Middle frontal gyrus (tissue), 1 donor: ENCODE measurements around the gene CTRB2.
"Not testable (repeated sequence)": the region's sequence is repeated elsewhere in the genome, so short reads cannot be mapped to it uniquely, and the experiment has no call there.

ENCODE experiments used
- DNase-seq: peaks from one replicate; pipeline ENCODE4 v3.0.0-alpha.2; 2015; ENCODE audit warnings: low spot score; ENCODE audit errors: extremely low spot score

CTRB2 gene

GRCh38 chr16:75227361-75228142 lies 20.6 kb upstream of the CTRB2 start:
- no peak for DNase-seq

GRCh38 chr16:75226550-75227360 lies 19.8 kb upstream of the CTRB2 start:
- no peak for DNase-seq

GRCh38 chr16:75225678-75226515 lies 18.9 kb upstream of the CTRB2 start:
- no peak for DNase-seq

GRCh38 chr16:75225092-75225491 lies 18.1 kb upstream of the CTRB2 start:
- no peak for DNase-seq

- no peak for DNase-seq
Observed at GRCh38 chr16:75224306-75225082, 17.5 kb upstream of the CTRB2 start.

- not testable (repeated sequence) for DNase-seq
Observed at GRCh38 chr16:75223129-75223528, 16.2 kb upstream of the CTRB2 start.

- no peak for DNase-seq
Observed at GRCh38 chr16:75222271-75222783, 15.4 kb upstream of the CTRB2 start.

- no peak for DNase-seq
Observed at GRCh38 chr16:75219838-75220237, 12.9 kb upstream of the CTRB2 start.

- no peak for DNase-seq
Observed at GRCh38 chr16:75219088-75219487, 12.1 kb upstream of the CTRB2 start.

GRCh38 chr16:75218256-75219076 lies 11.5 kb upstream of the CTRB2 start, which contains the start of gene CTRB1:
Gene CTRB1 (plus strand): TSS chr16:75218988. CDS start chr16:75219008, 20 bp downstream.
- DNase-seq = no peak

GRCh38 chr16:75217389-75217851 lies 10.5 kb upstream of the CTRB2 start:
- no peak for DNase-seq

- no peak for DNase-seq
Observed at GRCh38 chr16:75216576-75216975, 9.6 kb upstream of the CTRB2 start.

GRCh38 chr16:75216127-75216526 lies 9.2 kb upstream of the CTRB2 start:
- no peak for DNase-seq

GRCh38 chr16:75211286-75211685 lies 4.3 kb upstream of the CTRB2 start:
- not testable (repeated sequence) for DNase-seq

GRCh38 chr16:75209944-75210343 lies 3.0 kb upstream of the CTRB2 start:
- DNase-seq = no peak

- not testable (repeated sequence) for DNase-seq
Observed at GRCh38 chr16:75209514-75209913, 2.6 kb upstream of the CTRB2 start.

GRCh38 chr16:75208861-75209505 lies 2.0 kb upstream of the CTRB2 start:
- DNase-seq = no peak

- DNase-seq = no peak
Observed at GRCh38 chr16:75208242-75208825, 1.4 kb upstream of the CTRB2 start.

- DNase-seq = no peak
Observed at GRCh38 chr16:75207831-75208230, 870 bp upstream of the CTRB2 start.
